Measurements from ENCODE around the gene ZNF140. TPM values are rescaled to one million over a fixed set of nuclear protein-coding genes. Genes with fewer than 3 reads are reported as not detected.
A peak's percentile ranks its signal among the peaks of the same experiment; 100 is the strongest.

The ZNF140 gene
- total RNA-seq, 1 donor from 2014 or later = 24.0 TPM

DNA sequence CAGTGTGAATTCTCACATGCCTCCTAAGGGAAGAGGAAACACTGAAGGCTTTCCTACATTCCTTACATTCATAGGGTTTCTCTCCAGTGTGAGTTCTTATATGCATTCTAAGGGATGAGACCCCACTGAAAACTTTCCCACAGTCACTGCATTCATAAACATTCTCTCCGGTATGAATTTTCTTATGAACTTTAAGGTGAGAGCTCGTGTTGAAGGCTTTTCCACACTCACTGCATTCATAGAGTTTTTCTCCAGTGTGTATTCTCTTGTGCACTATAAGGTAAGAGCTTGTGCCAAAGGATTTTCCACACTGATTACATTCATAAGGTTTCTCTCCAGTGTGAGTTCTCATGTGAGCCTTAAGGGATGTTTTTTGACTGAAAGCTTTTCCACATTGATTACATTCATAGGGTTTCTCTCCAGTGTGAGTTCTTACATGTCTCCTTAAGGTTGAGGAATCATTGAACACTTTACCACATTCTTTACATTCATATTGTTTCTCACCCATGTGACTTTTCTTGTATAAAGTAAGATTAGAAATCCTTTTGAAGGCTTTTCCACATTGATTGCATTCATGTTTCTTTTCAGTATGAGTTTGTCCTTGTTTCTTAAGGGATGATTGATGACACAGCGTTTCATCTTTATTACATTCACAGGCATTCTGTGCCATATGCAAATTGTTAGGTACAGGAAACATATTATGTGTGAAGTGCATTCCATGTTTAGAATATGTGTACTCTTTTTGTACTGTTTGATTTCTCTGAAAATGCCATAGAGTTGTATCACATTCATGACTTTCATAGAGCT lies 39.9 kb downstream of the ZNF140 start:
- Histone ChIP-seq H3K27me3 (ENCODE audit: control insufficient read depth, insufficient read depth, low read length) (no peaks in the 10 kb centered on the region), H3K4me3 (ENCODE audit: low read depth, low read length) (no peak overlapping the region), H3K36me3 (ENCODE audit: control insufficient read depth, insufficient read depth, low read length) (no peaks in the 10 kb centered on the region)
- no peak for DNase-seq (ENCODE audit: low read depth)
- TF ChIP-seq, protein P1, sequence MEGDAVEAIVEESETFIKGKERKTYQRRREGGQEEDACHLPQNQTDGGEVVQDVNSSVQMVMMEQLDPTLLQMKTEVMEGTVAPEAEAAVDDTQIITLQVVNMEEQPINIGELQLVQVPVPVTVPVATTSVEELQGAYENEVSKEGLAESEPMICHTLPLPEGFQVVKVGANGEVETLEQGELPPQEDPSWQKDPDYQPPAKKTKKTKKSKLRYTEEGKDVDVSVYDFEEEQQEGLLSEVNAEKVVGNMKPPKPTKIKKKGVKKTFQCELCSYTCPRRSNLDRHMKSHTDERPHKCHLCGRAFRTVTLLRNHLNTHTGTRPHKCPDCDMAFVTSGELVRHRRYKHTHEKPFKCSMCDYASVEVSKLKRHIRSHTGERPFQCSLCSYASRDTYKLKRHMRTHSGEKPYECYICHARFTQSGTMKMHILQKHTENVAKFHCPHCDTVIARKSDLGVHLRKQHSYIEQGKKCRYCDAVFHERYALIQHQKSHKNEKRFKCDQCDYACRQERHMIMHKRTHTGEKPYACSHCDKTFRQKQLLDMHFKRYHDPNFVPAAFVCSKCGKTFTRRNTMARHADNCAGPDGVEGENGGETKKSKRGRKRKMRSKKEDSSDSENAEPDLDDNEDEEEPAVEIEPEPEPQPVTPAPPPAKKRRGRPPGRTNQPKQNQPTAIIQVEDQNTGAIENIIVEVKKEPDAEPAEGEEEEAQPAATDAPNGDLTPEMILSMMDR (IDR thresholded peaks at IDR 0.05; ENCODE audit: insufficient read depth, low read length, poor library complexity, severe bottlenecking) = no peak

DNA sequence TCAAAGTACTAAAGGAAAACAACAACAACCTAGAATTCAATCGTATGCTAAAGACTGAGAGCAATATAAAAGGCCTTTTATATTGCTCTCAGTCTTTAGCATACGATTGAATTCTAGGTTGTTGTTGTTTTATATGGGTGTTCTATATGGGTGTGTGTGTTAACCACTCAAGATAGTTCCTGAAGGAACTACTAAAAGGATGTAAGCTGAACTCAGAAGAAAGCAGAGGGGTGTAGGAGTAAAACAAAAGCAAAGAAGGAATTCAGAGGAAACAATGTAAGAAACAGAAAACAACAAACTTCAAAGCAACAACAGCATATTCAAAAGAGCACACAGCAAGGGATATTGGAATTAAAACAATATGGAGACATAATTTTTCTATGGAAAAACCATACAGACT lies 44.0 kb downstream of the ZNF140 start:
- DNase-seq (ENCODE audit: low read depth) = no peak
- Histone ChIP-seq H3K27me3 (ENCODE audit: control insufficient read depth, insufficient read depth, low read length) (no peaks in the 10 kb centered on the region), H3K36me3 (ENCODE audit: control insufficient read depth, insufficient read depth, low read length) (no peaks in the 10 kb centered on the region), H3K4me3 (ENCODE audit: low read depth, low read length) (no peak overlapping the region)
- TF ChIP-seq, protein P1 (IDR thresholded peaks at IDR 0.05; ENCODE audit: insufficient read depth, low read length, poor library complexity, severe bottlenecking) = no peak

DNA sequence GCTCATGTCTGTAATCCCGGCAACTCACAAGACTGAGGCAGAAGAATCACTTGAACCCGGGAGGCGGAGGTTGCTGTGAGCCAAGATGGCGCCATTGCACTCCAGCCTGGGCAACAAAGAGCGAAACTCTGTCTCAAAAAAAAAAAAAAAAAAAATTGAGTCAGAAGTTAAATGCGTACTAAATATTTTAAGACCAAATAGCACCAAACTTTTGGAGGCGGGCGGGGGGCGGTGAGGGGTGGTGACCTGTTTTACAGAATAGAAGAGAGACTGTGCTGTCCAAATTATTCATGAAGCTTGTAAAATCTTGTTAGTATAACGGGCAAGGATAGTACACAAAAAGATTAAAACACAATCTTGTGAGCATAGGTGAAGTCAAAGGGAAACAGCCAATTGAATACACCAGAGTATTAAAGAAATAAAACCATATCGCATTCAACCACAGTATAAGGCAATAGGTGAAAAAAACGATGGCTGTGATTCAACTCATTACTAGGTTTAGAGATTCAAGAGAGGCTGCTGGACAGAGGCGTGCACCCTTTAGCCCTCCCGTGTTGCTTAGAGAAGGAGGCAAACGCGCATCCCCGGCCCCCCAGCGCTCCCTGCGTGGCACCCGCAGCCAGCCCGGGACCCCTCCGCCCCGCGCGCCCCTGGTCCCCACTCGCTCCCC lies 48.8 kb downstream of the ZNF140 start:
- Histone ChIP-seq H3K27me3 (ENCODE audit: control insufficient read depth, insufficient read depth, low read length) (no peaks in the 10 kb centered on the region), H3K4me3 (ENCODE audit: low read depth, low read length) (peak overlapping the region; percentile 95), H3K36me3 (ENCODE audit: control insufficient read depth, insufficient read depth, low read length) (no peaks in the 10 kb centered on the region)
- DNase-seq (ENCODE audit: low read depth) = no peak
- TF ChIP-seq, protein P1 (IDR thresholded peaks at IDR 0.05; ENCODE audit: insufficient read depth, low read length, poor library complexity, severe bottlenecking) = no peak

DNA sequence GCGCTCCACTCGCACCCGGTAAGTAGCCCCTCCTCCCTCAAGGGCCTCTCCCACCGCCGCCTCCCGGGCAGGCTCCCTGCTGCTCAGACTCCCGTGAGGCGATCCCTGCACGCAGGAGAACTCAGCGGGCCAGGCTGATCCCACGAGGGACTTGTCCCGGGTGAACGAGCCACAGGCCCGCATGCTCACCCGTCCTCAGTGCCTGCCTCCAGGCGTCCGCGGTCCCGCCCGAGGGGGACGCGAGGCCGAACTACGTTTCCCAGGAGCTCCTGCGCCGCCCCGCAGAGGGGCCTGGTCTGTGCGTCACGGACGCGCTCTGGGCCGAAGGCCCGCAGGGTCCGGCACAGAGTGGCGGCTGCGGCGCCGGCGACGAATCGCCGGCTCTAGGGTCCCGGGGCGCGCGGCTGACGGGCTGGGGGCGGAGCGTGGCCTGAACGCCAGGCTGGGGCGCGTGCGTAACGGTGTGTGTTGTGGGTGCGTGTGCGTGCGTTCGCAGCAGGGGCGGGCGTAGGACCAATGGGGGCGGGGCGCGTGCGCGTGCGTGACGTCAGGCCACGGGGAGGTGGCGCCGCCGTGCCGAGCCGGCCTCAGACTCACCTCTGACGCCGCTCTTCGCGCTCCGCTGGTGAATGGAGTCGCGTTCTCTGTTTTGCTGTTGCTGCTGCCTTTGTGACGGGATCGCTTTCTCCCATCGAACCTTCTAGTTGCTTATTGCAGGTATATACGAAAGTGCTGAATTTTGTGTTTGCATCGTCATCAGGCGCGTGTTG lies 49.5 kb downstream of the ZNF140 start, which contains the start of the genes ZNF10 and ZNF891:
Gene ZNF10, plus strand, starts transcription at position 590 of the 770 bp plus-strand sequence. CDS start 13,866 bp downstream, outside the sequence.
Gene ZNF891, minus strand, starts transcription at position 237 of the 770 bp plus-strand sequence. CDS start 8,356 bp downstream, outside the sequence.
- Histone ChIP-seq H3K27me3 (ENCODE audit: control insufficient read depth, insufficient read depth, low read length) (no peaks in the 10 kb centered on the region), H3K4me3 (ENCODE audit: low read depth, low read length) (peak within 1 kb of the TSS; percentile 95), H3K36me3 (ENCODE audit: control insufficient read depth, insufficient read depth, low read length) (peaks cover under 1% of the 10 kb centered on the region)
- DNase-seq (ENCODE audit: low read depth) = peak; percentile 65
- TF ChIP-seq, protein P1 (IDR thresholded peaks at IDR 0.05; ENCODE audit: insufficient read depth, low read length, poor library complexity, severe bottlenecking) = no peak

GRCh38 chr12:133130808-133131128 lies 50.0 kb downstream of the ZNF140 start:
- TF ChIP-seq, protein P1 (IDR thresholded peaks at IDR 0.05; ENCODE audit: insufficient read depth, low read length, poor library complexity, severe bottlenecking) = no peak
- no peaks in the 10 kb centered on the region for H3K27me3 ChIP-seq (ENCODE audit: control insufficient read depth, insufficient read depth, low read length)
- peaks cover 3% of the 10 kb centered on the region for H3K36me3 ChIP-seq (ENCODE audit: control insufficient read depth, insufficient read depth, low read length)
- DNase-seq (ENCODE audit: low read depth) = no peak
- H3K4me3 ChIP-seq (ENCODE audit: low read depth, low read length) = peak overlapping the region; percentile 95
